HL-60 (cell line): ENCODE results near the gene CELF1.
A peak's percentile ranks its signal among the peaks of the same experiment; 100 is the strongest.

Source experiments
- DNase-seq, 2 experiments: peaks; one replicate each; pipeline ENCODE4 v3.0.0-alpha.2; 2010 to 2020; ENCODE audit warnings: low read depth in 1 of 2, low spot score in 1 of 2
- H3K27ac ChIP-seq: fragments of 250-450 bp; sonication (Bioruptor Pico); replicated peaks from 2 replicates; pipeline ENCODE4 v1.5.1; 2020; ENCODE audit warnings: mild to moderate bottlenecking, moderate library complexity
- H3K27me3 ChIP-seq: fragments of 250-450 bp; sonication (Bioruptor Pico); 2 replicates; pipeline ENCODE4 v1.5.1; 2021; ENCODE audit warnings: mild to moderate bottlenecking, moderate library complexity; ENCODE audit not compliant: insufficient read depth, poor library complexity, severe bottlenecking
- H3K4me3 ChIP-seq: replicated peaks from 2 replicates; pipeline ENCODE4 v1.5.1; 2011; ENCODE audit warnings: mild to moderate bottlenecking, control low read depth, low read length; ENCODE audit not compliant: insufficient read depth
- CTCF ChIP-seq: IDR thresholded peaks from one replicate; pipeline ENCODE4 v1.5.1; 2011; ENCODE audit warnings: low read length, control low read depth, inconsistent platforms; ENCODE audit not compliant: insufficient read depth
- GABPA ChIP-seq: IDR thresholded peaks from 2 replicates; pipeline ENCODE4 v1.6.1; 2012; ENCODE audit warnings: low read depth
- POLR2AphosphoS5 ChIP-seq: IDR thresholded peaks from 2 replicates; pipeline ENCODE4 v1.6.1; 2012; ENCODE audit warnings: low read depth
- REST ChIP-seq: IDR thresholded peaks from 2 replicates; pipeline ENCODE4 v1.6.1; 2012; ENCODE audit warnings: low read depth; ENCODE audit not compliant: insufficient replicate concordance
- SPI1 ChIP-seq: IDR thresholded peaks from 2 replicates; pipeline ENCODE4 v1.6.1; 2012; ENCODE audit warnings: low read depth, mild to moderate bottlenecking, borderline replicate concordance

Gene CELF1

GRCh38 chr11:47499161-47499560, 53.8 kb downstream of the CELF1 start:
- Histone ChIP-seq H3K4me3 (no peak overlapping the region), H3K27me3 (no peaks in the 10 kb centered on the region), H3K27ac (peak overlapping the region; percentile 16)
- no peak for TF ChIP-seq REST
- TF ChIP-seq POLR2AphosphoS5, result no peak
- TF ChIP-seq SPI1, result peak; percentile 71
- TF ChIP-seq CTCF, result no peak
- DNase-seq, result no peak

DNA sequence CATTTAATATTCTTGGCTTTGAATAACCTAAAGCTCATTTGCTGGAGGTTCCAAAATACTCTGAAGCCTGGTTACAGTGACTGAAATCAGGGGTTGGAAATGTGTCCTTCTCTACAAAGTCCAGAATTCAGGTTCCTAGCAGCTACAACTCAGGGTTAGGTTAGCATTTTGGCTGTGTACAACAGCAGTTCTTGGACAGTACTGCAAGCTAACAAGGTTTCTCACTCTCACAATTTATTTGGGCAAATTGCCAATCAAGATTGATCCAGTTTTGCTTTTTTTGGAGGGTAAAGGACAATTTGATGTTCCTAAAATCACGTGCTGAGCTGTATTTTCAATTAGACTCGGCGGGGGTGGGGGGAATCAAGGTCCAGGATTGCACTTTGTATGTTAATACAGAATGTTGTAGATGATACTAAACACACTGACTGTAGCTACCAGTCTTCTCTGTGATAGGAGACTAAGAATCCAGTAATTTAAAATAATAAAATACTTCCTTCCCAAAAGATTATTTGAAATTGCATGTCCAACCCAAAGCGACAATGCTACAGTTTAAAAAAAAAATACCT, 54.3 kb downstream of the CELF1 start:
- TF ChIP-seq REST (no peak), POLR2AphosphoS5 (no peak)
- no peak overlapping the region; the same call in 1 of the 2 replicates for H3K27ac ChIP-seq
- no peak overlapping the region for H3K4me3 ChIP-seq
- no peaks in the 10 kb centered on the region for H3K27me3 ChIP-seq
- no peak for DNase-seq

DNA sequence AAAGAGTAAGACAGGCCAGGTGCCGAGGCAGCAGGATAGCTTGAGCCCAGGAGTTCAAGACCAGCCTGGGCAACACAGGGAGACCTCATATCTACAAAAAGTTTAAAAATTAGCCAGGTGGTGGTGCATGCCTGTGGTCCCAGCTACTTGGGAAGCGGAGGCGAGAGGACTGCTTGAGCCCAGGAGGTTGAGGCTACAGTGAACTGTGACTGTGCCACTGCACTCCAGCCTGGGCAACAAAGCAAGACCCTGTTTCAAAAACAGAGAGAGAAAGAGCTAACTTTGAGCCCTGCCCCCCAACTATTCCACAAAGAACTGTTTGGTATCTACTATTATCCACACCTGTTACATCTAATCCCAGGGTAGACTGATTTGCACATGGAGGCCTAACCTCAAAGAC, 54.8 kb downstream of the CELF1 start:
- H3K27me3 ChIP-seq, result no peaks in the 10 kb centered on the region
- no peak for TF ChIP-seq CTCF
- no peak for TF ChIP-seq SPI1
- no peak for TF ChIP-seq REST
- no peak for TF ChIP-seq GABPA
- no peak for TF ChIP-seq POLR2AphosphoS5
- no peak overlapping the region for H3K4me3 ChIP-seq
- H3K27ac ChIP-seq, result no peak overlapping the region; the same call in 1 of the 2 replicates
- no peak for DNase-seq

DNA sequence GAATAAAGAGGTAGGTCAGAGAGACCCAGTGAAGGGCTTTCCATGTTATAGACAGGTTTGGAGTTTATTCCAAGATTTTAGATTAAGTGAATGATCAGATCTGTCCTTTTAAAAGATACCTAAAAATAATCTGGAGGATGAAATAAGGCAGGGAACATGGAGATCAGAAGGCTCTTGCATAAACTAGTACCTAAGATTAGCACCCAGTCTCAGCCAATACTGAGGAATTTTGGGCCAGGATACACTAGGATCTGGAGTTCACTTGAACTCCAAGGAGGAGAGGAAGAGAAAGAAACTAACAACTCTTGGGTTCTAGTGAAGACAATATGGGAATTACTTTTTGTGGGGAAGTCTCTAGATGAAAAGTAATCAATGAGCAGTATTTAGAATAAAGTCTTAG, 56.1 kb downstream of the CELF1 start:
- no peak for DNase-seq

More for the DNA sequence above, 56.1 kb downstream of the CELF1 start:
- no peak for TF ChIP-seq SPI1
- TF ChIP-seq REST, result no peak
- TF ChIP-seq POLR2AphosphoS5, result no peak
- no peak for TF ChIP-seq CTCF
- TF ChIP-seq GABPA, result no peak
- no peak overlapping the region for H3K27ac ChIP-seq
- H3K27me3 ChIP-seq, result no peaks in the 10 kb centered on the region
- H3K4me3 ChIP-seq, result no peak overlapping the region
